Osteocyte (in vitro differentiated cells): ENCODE results near the gene AFAP1. TPM values are rescaled to one million over a fixed set of nuclear protein-coding genes. Genes with fewer than 3 reads are reported as not detected.

Source experiments
- DNase-seq: peaks from one replicate; pipeline ENCODE4 v3.0.0; 2021; ENCODE audit warnings: mixed read lengths; ENCODE audit not compliant: unreplicated experiment; ENCODE audit errors: extremely low spot score
- H3K27ac Mint-ChIP-seq: one replicate; pipeline ENCODE4 v1.8.0; 2021; ENCODE audit warnings: mild to moderate bottlenecking, mixed read lengths; ENCODE audit not compliant: unreplicated experiment
- H3K27me3 Mint-ChIP-seq: one replicate; pipeline ENCODE4 v1.8.0; 2021; ENCODE audit warnings: mixed read lengths; ENCODE audit not compliant: unreplicated experiment
- H3K36me3 Mint-ChIP-seq: one replicate; pipeline ENCODE4 v1.8.0; 2021; ENCODE audit warnings: mixed read lengths; ENCODE audit not compliant: unreplicated experiment
- H3K4me1 Mint-ChIP-seq: one replicate; pipeline ENCODE4 v1.8.0; 2021; ENCODE audit warnings: mixed read lengths; ENCODE audit not compliant: unreplicated experiment
- H3K4me3 Mint-ChIP-seq: one replicate; pipeline ENCODE4 v1.8.0; 2021; ENCODE audit warnings: mild to moderate bottlenecking, moderate library complexity, mixed read lengths; ENCODE audit not compliant: unreplicated experiment
- H3K9me3 Mint-ChIP-seq: one replicate; pipeline ENCODE4 v1.8.0; 2021; ENCODE audit warnings: mixed read lengths; ENCODE audit not compliant: unreplicated experiment
- total RNA-seq: library from RNA; stranded (reverse); gene quantifications from 2 replicates; pipeline ENCODE4 v1.2.1, GENCODE V29; 2021
- TF ChIP-seq, protein P1 (sequence below): fragments of 200-600 bp; sonication (generic); IDR thresholded peaks from 2 replicates; pipeline ENCODE4 v1.5.0; 2021; ENCODE audit warnings: antibody characterized with exemption, mild to moderate bottlenecking, moderate library complexity

Gene AFAP1
- total RNA-seq, 1 donor from 2014 or later: 66.9 TPM

GRCh38 chr4:7816771-7817170 lies 122.9 kb downstream of the AFAP1 start:
- no peak for DNase-seq
- peaks cover 36% of the 10 kb centered on the region for H3K4me1 Mint-ChIP-seq
- H3K36me3 Mint-ChIP-seq: peaks cover 53% of the 10 kb centered on the region
- no peak overlapping the region for H3K4me3 Mint-ChIP-seq
- H3K27me3 Mint-ChIP-seq: no peaks in the 10 kb centered on the region
- H3K27ac Mint-ChIP-seq: no peak overlapping the region
- TF ChIP-seq, protein P1, sequence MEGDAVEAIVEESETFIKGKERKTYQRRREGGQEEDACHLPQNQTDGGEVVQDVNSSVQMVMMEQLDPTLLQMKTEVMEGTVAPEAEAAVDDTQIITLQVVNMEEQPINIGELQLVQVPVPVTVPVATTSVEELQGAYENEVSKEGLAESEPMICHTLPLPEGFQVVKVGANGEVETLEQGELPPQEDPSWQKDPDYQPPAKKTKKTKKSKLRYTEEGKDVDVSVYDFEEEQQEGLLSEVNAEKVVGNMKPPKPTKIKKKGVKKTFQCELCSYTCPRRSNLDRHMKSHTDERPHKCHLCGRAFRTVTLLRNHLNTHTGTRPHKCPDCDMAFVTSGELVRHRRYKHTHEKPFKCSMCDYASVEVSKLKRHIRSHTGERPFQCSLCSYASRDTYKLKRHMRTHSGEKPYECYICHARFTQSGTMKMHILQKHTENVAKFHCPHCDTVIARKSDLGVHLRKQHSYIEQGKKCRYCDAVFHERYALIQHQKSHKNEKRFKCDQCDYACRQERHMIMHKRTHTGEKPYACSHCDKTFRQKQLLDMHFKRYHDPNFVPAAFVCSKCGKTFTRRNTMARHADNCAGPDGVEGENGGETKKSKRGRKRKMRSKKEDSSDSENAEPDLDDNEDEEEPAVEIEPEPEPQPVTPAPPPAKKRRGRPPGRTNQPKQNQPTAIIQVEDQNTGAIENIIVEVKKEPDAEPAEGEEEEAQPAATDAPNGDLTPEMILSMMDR: no peak
- H3K9me3 Mint-ChIP-seq: no peaks in the 10 kb centered on the region

DNA sequence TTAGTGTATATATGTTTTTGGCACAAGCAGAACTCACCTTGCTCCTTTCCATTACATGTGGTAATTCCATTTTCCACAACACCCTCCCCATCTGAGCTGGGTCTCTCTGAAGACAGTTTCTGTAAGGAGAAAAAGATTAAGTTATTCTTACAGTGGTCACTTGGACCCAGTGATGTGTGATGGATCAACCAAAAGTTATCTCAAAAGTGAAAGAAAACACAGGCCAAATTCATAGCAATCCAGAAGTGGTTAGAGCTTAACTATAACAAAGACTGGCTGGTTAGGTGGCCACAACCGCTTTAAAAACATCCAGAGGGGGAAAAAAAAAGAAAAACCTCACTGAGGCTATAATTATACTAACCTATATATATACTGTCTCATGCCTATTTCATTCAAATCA lies 123.7 kb downstream of the AFAP1 start:
- TF ChIP-seq, protein P1: no peak
- peaks cover 36% of the 10 kb centered on the region for H3K4me1 Mint-ChIP-seq

DNA sequence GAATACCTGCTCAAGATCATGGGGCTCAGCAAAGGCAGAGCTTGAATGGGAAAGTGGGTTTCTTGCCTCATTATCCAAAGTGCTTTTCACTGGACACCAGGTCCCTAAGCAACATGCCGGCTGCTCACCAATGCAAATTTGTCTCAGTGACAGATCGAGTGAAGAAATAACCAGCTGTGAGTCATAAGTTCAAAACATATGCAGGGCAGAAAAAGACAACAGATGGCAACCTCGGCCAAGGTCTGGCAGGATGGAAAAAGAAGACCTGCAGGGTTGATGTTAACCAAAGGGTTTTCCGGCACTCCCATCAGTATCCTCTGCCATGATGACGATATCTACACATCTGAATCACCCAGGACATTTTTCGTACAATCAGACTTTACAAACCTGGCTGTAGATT lies 124.1 kb downstream of the AFAP1 start:
- no peaks in the 10 kb centered on the region for H3K27me3 Mint-ChIP-seq
- TF ChIP-seq, protein P1: peak; percentile 34
- H3K27ac Mint-ChIP-seq: peak overlapping the region; percentile 73
- no peak overlapping the region for H3K4me3 Mint-ChIP-seq
- H3K9me3 Mint-ChIP-seq: no peaks in the 10 kb centered on the region
- no peak for DNase-seq
- peaks cover 35% of the 10 kb centered on the region for H3K4me1 Mint-ChIP-seq
- peaks cover 56% of the 10 kb centered on the region for H3K36me3 Mint-ChIP-seq

More for the DNA sequence above, 123.7 kb downstream of the AFAP1 start:
- Mint-ChIP-seq H3K4me3 (no peak overlapping the region), H3K27ac (peak overlapping the region; percentile 73), H3K9me3 (no peaks in the 10 kb centered on the region), H3K36me3 (peaks cover 53% of the 10 kb centered on the region), H3K27me3 (no peaks in the 10 kb centered on the region)
- DNase-seq: no peak

GRCh38 chr4:7814451-7814850 lies 125.2 kb downstream of the AFAP1 start:
- DNase-seq: no peak
- Mint-ChIP-seq H3K4me1 (peaks cover 32% of the 10 kb centered on the region), H3K9me3 (no peaks in the 10 kb centered on the region), H3K27me3 (no peaks in the 10 kb centered on the region), H3K27ac (no peak overlapping the region), H3K4me3 (no peak overlapping the region), H3K36me3 (peaks cover 58% of the 10 kb centered on the region)
- TF ChIP-seq, protein P1: no peak

DNA sequence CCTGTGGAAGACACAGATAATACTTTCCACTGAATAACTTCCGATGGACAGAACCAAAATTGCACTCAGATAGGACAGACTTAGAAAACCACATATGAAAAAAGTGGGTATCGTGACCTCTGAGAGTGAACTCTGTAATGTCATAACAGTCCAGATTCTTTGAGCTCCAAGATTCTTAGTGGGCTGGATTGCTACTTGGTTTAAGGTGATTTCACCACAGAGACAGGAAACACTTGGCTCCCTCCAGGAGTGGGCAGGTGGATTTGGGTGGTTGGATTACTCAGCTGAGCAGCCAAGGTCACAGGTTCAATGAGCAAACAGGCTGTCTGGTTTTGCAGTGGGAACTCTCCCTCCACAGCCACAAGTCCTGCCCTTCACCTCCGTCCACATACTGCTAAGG lies 126.0 kb downstream of the AFAP1 start:
- Mint-ChIP-seq H3K27me3 (no peaks in the 10 kb centered on the region), H3K4me1 (peaks cover 34% of the 10 kb centered on the region), H3K9me3 (no peaks in the 10 kb centered on the region), H3K4me3 (no peak overlapping the region), H3K36me3 (peaks cover 60% of the 10 kb centered on the region), H3K27ac (peak overlapping the region; percentile 21)
- TF ChIP-seq, protein P1: no peak
- DNase-seq: no peak
